HL-60 (cell line): ENCODE measurements around the gene TRPM1.

ENCODE experiments used
- GABPA ChIP-seq: IDR thresholded peaks from 2 replicates; pipeline ENCODE4 v1.6.1; 2012; ENCODE audit warnings: low read depth
- POLR2AphosphoS5 ChIP-seq: IDR thresholded peaks from 2 replicates; pipeline ENCODE4 v1.6.1; 2012; ENCODE audit warnings: low read depth
- SPI1 ChIP-seq: IDR thresholded peaks from 2 replicates; pipeline ENCODE4 v1.6.1; 2012; ENCODE audit warnings: low read depth, mild to moderate bottlenecking, borderline replicate concordance
- TF ChIP-seq, protein P1 (sequence below): IDR thresholded peaks from one replicate; pipeline ENCODE4 v1.5.1; 2011; ENCODE audit warnings: low read length, control low read depth, inconsistent platforms; ENCODE audit not compliant: insufficient read depth
- TF ChIP-seq, protein P2 (sequence below): IDR thresholded peaks from 2 replicates; pipeline ENCODE4 v1.6.1; 2012; ENCODE audit warnings: low read depth; ENCODE audit not compliant: insufficient replicate concordance

DNA sequence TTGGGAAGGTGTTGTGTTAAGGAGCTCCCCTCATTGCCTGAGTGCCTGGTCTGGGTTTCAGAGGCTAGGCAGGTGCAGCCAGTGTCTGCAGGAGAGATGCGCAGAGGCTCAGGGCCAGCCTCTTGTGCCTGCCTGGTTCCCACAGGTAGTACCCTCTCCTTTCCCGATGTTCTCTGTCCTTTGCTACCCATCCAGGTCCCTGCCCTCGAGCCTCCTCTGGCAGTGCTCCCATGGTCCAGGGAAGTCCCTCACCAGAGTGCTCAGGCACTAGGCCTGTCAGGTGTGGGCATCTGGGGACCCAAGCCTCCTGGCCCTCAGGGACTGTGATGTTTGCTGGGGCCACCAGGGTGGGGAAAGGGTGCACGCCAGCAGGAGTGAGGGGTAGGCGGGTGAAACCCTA lies 5.0 kb downstream of the TRPM1 start:
- TF ChIP-seq, protein P1, sequence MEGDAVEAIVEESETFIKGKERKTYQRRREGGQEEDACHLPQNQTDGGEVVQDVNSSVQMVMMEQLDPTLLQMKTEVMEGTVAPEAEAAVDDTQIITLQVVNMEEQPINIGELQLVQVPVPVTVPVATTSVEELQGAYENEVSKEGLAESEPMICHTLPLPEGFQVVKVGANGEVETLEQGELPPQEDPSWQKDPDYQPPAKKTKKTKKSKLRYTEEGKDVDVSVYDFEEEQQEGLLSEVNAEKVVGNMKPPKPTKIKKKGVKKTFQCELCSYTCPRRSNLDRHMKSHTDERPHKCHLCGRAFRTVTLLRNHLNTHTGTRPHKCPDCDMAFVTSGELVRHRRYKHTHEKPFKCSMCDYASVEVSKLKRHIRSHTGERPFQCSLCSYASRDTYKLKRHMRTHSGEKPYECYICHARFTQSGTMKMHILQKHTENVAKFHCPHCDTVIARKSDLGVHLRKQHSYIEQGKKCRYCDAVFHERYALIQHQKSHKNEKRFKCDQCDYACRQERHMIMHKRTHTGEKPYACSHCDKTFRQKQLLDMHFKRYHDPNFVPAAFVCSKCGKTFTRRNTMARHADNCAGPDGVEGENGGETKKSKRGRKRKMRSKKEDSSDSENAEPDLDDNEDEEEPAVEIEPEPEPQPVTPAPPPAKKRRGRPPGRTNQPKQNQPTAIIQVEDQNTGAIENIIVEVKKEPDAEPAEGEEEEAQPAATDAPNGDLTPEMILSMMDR = no peak
- no peak for TF ChIP-seq GABPA
- TF ChIP-seq POLR2AphosphoS5 = no peak
- TF ChIP-seq, protein P2, sequence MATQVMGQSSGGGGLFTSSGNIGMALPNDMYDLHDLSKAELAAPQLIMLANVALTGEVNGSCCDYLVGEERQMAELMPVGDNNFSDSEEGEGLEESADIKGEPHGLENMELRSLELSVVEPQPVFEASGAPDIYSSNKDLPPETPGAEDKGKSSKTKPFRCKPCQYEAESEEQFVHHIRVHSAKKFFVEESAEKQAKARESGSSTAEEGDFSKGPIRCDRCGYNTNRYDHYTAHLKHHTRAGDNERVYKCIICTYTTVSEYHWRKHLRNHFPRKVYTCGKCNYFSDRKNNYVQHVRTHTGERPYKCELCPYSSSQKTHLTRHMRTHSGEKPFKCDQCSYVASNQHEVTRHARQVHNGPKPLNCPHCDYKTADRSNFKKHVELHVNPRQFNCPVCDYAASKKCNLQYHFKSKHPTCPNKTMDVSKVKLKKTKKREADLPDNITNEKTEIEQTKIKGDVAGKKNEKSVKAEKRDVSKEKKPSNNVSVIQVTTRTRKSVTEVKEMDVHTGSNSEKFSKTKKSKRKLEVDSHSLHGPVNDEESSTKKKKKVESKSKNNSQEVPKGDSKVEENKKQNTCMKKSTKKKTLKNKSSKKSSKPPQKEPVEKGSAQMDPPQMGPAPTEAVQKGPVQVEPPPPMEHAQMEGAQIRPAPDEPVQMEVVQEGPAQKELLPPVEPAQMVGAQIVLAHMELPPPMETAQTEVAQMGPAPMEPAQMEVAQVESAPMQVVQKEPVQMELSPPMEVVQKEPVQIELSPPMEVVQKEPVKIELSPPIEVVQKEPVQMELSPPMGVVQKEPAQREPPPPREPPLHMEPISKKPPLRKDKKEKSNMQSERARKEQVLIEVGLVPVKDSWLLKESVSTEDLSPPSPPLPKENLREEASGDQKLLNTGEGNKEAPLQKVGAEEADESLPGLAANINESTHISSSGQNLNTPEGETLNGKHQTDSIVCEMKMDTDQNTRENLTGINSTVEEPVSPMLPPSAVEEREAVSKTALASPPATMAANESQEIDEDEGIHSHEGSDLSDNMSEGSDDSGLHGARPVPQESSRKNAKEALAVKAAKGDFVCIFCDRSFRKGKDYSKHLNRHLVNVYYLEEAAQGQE = no peak
- TF ChIP-seq SPI1 = no peak
